Eye (tissue), 1 donor: ENCODE data around the gene PDXK.

Experiments used
- DNase-seq: peaks from one replicate; pipeline ENCODE4 v3.0.0-alpha.2; 2015

The PDXK gene

GRCh38 chr21:43744725-43745124 is 25.8 kb downstream of the PDXK start:
- no peak for DNase-seq

- no peak for DNase-seq
These were observed 27.0 kb downstream of the PDXK start for GRCh38 chr21:43745772-43746517.

DNA sequence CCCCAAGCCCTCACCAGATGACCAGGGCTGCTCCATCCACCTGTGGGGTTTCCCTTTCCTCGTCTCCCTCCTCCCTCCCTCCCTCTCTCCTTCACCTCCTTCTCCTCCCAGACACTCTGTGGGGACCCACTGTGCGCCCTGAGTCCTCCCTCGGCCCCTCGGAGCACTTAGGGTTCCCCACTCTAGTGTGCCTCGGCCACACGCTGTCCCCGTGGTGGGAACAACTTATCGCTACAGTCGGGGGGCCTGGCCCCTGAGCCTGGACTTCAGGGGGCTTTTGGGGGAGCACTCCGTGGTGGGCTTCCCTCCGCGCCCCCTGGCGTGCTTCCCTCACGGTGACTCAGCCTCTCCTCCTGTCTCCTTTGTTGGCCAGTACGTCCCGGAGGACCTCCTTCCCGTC is 29.7 kb downstream of the PDXK start:
- no peak for DNase-seq

- DNase-seq = no peak
These were observed 30.8 kb downstream of the PDXK start for GRCh38 chr21:43749651-43750262.

GRCh38 chr21:43750339-43751033 is 31.6 kb downstream of the PDXK start:
- no peak for DNase-seq

GRCh38 chr21:43751955-43752591 is 33.1 kb downstream of the PDXK start:
- no peak for DNase-seq

DNA sequence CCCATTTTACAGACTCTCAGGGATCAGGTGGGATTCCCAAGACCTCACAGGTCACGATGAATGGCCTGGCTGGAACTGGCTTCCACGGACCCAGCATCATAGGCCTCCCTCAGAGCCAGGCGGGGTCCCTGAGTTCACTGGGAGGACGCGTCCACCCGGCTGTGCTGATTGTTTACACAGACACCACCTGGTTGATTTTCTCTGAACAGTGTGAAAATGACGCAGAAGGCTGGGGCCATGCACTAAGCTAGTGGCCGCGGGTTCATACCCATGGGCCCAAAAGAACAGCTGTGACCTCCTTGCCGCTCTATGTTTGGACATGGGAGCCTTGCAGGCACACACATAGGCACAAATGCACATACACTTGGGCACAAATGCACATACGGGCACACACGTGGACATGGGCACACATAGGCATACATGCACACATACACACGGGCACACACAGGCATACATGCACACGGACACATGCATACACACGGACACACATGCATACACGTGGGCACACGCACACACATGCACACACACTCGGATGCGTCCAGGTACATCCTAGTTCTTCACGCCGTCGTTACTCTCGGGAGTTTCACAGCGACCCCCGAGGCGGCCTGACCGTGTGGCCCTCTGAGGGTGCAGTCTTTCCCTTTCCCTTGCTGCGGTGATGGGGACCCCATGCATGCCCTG is 34.0 kb downstream of the PDXK start:
- DNase-seq = no peak

DNA sequence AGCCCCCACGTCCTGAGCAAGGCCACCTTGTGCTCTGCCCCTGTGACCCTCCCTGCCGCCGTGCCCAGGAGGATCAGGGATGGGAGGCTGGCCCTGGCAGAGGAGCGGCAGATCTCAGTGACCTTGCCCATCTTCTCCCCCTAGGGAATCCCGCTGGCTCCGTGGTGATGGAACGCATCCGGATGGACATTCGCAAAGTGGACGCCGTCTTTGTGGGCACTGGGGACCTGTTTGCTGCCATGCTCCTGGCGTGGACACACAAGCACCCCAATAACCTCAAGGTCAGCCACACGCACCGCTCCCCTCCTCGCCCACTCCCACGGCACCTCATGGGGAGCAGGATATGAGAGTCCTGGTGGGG is 34.5 kb downstream of the PDXK start:
- no peak for DNase-seq

GRCh38 chr21:43754948-43755781 is 36.2 kb downstream of the PDXK start:
- DNase-seq = no peak

DNA sequence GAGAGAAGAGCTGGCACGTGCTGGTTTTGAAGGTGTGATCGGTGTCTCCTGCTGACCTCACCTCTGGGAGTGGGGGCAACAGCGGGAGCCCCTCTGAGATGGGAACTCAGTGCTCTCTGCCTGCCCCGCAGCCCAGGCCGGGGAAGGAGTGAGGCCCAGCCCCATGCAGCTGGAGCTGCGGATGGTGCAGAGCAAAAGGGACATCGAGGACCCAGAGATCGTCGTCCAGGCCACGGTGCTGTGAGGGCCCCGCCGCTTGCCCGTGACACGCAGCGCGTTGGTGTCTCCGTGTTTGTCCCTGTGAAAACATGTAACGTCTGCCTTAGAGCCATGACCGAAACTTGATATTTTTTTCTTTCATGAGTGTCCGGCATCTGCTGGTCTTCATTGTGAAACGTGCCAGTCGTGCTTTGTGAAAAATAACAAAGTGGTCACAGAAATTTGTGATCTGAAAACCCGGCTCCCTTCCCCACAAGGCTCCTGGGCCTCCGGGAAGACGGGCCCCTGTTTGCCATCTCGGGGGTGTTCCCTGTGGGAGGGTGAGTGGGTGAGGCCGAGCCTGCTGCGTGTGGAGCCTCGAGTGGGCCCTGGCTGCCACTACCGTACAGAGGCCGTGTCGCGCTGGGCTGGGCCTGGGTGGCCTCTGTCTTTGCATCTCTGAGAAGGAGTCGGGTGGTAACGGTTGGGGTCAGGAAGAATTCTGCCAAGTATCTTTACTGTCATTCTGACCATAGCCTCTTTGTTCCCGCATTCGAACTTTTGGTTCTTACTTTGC is 37.1 kb downstream of the PDXK start:
- DNase-seq = no peak

- DNase-seq = no peak
These were observed 38.7 kb downstream of the PDXK start for GRCh38 chr21:43757601-43758000.

GRCh38 chr21:43758111-43758641 is 39.2 kb downstream of the PDXK start:
- peak; percentile 53 for DNase-seq

- no peak for DNase-seq
These were observed 39.9 kb downstream of the PDXK start for GRCh38 chr21:43758811-43759210.

- DNase-seq = no peak
These were observed 40.7 kb downstream of the PDXK start for GRCh38 chr21:43759651-43760050.

GRCh38 chr21:43760391-43760958 is 41.5 kb downstream of the PDXK start:
- no peak for DNase-seq

- DNase-seq = no peak
These were observed 43.0 kb downstream of the PDXK start for GRCh38 chr21:43761886-43762285.

- DNase-seq = no peak
These were observed 43.6 kb downstream of the PDXK start for GRCh38 chr21:43762303-43763128.

DNA sequence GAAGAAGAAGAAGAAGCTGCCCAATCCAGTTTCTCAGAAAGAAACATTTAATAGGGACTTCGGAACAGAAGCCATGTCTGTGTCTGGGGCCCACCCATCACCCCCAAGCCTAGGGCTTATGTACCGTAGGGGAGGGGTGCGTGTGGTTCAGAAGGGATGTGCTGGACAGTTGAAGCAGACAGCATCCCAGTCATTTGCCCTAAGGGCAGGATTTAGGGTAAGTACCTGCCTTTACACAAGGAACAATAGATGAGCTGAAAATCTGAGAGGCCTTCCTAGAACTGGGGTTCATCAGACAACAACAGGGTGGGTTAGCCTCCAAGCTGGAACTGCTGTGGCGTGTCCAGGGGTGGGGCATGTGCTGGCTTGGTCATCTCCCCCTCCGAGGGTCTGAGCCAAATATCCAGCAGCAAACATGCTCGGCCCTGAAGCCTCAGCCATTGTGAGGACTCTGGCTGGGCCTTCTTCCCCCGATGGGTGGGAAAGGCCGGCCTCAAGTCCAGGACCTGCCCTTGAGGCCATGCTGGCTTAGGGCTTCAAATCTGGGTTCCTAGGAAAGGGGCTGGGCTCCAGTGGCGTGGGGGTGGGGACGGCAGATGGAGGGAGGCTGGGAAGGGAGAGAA is 45.1 kb downstream of the PDXK start:
- no peak for DNase-seq
